IPS-20b (cell line): ENCODE results near the gene BCL2A1.
"Not testable (repeated sequence)": the region's sequence is repeated elsewhere in the genome, so short reads cannot be mapped to it uniquely, and the experiment has no call there.

Experiments
- H3K27ac ChIP-seq: one replicate; pipeline ENCODE4 v1.5.1; 2013; ENCODE audit warnings: low read length
- H3K27me3 ChIP-seq: 2 replicates; pipeline ENCODE4 v1.6.1; 2013; ENCODE audit warnings: mild to moderate bottlenecking, low read length, inconsistent platforms; ENCODE audit not compliant: insufficient read depth
- H3K36me3 ChIP-seq: 2 replicates; pipeline ENCODE4 v1.6.1; 2013; ENCODE audit warnings: low read depth, mild to moderate bottlenecking, inconsistent platforms, low read length, moderate library complexity; ENCODE audit not compliant: insufficient read depth
- H3K4me1 ChIP-seq: 2 replicates; pipeline ENCODE4 v1.6.1; 2013; ENCODE audit warnings: mild to moderate bottlenecking, control low read depth, inconsistent platforms, low read length, moderate library complexity; ENCODE audit not compliant: insufficient read depth
- H3K4me3 ChIP-seq: 2 replicates; pipeline ENCODE4 v1.5.1; 2013; ENCODE audit warnings: mild to moderate bottlenecking, low read length, inconsistent platforms
- H3K9ac ChIP-seq: 2 replicates; pipeline ENCODE4 v1.6.1; 2013; ENCODE audit warnings: low read depth, mild to moderate bottlenecking, inconsistent platforms, low read length, moderate library complexity
- H3K9me3 ChIP-seq: 2 replicates; pipeline ENCODE4 v1.6.1; 2013; ENCODE audit warnings: mild to moderate bottlenecking, low read depth, low read length, inconsistent platforms; ENCODE audit not compliant: insufficient read depth

BCL2A1 gene

GRCh38 chr15:79933231-79933630 is 37.8 kb downstream of the BCL2A1 start:
- no peaks in the 10 kb centered on the region; the same call in 1 of the 2 replicates for H3K27me3 ChIP-seq
- H3K4me1 ChIP-seq: no peaks in the 10 kb centered on the region
- no peaks in the 10 kb centered on the region for H3K9me3 ChIP-seq
- no peak overlapping the region for H3K9ac ChIP-seq
- no peaks in the 10 kb centered on the region for H3K36me3 ChIP-seq
- no peak overlapping the region for H3K27ac ChIP-seq
- no peak overlapping the region for H3K4me3 ChIP-seq

DNA sequence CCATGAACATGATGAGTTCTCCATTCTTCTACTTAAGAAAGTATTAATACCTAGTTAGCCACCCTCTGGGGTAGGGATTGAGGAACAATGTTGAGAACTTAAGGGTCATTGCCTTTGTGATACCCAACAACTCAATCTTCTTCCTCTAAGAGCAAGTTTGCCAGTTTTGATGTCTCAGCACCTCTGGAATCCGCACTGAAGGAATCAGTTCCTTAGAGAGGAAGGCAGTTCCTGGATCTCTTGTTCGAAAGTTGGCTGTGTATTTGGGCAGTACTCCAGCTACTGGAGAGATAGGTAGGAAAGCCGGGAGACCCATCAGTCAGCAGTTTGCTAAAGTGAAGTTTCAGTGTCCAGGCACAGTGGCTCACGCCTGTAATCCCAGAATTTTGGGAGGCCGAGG is 38.5 kb downstream of the BCL2A1 start:
- no peak overlapping the region for H3K27ac ChIP-seq
- H3K4me1 ChIP-seq: no peaks in the 10 kb centered on the region
- H3K9me3 ChIP-seq: no peaks in the 10 kb centered on the region
- H3K27me3 ChIP-seq: no peaks in the 10 kb centered on the region; the same call in 1 of the 2 replicates
- H3K36me3 ChIP-seq: no peaks in the 10 kb centered on the region
- H3K4me3 ChIP-seq: no peak overlapping the region
- H3K9ac ChIP-seq: no peak overlapping the region

DNA sequence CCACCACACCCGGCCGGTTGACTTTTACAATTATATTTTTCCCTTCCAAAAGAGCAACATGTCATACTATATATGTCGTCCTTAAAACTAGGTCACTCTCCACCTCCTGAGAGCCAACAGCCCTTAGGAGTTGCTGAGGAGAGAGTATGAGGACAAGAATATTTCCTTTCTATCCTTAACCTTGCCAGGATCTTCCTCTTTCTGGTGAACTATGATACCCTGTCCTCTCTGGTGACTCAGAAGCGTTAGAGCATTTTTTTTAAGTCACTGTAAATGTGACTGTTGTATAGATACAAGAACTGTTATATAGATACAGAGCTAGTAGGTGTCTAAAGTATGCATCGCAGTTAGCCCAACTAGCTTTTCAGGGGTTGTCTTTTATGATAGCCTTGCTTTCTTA is 40.5 kb downstream of the BCL2A1 start:
- H3K4me3 ChIP-seq: no peak overlapping the region
- H3K9ac ChIP-seq: no peak overlapping the region
- no peaks in the 10 kb centered on the region for H3K9me3 ChIP-seq
- H3K36me3 ChIP-seq: no peaks in the 10 kb centered on the region
- H3K4me1 ChIP-seq: no peaks in the 10 kb centered on the region
- no peak overlapping the region for H3K27ac ChIP-seq
- H3K27me3 ChIP-seq: no peaks in the 10 kb centered on the region; the same call in 1 of the 2 replicates

DNA sequence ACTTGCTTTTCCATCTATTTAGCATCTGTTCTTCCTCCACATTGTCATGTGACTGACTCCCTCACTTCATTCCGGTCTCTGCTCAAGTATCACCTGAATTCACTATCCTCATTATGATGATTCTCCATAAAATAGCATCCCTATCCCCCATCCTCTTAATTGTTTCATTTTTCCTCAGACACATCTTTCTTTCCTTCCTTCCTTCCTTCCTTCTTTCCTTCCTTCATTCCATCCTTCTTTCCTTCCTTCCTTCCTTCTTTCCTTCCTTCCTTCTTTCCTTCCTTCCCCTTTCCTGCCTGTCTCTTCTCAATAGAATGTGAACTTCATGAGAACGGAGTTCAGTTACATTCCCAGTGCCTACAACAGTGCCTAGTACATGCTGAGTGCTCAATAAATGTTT is 41.6 kb downstream of the BCL2A1 start:
- no peak overlapping the region for H3K9ac ChIP-seq
- no peaks in the 10 kb centered on the region for H3K9me3 ChIP-seq
- H3K4me1 ChIP-seq: no peaks in the 10 kb centered on the region
- no peaks in the 10 kb centered on the region; the same call in 1 of the 2 replicates for H3K27me3 ChIP-seq
- no peak overlapping the region for H3K4me3 ChIP-seq
- no peaks in the 10 kb centered on the region for H3K36me3 ChIP-seq
- H3K27ac ChIP-seq: no peak overlapping the region

DNA sequence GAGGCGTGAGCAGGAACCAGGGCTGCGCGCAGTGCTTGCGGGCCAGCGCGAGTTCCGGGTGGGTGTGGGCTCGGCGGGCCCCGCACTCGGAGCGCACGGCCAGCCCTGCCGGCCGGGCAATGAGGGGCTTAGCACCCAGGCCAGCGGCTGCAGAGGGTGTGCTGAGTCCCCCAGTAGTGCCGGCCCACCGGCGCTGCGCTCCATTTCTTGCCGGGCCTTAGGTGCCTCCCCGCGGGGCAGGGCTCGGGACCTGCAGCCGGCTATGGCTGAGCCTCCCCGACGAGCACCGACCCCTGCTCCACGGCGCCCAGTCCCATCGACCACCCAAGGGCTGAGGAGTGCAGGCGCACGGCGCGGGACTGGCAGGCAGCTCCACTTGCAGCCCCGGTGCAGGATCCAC is 44.9 kb downstream of the BCL2A1 start:
- not testable (repeated sequence) for H3K36me3 ChIP-seq, H3K9me3 ChIP-seq, H3K4me3 ChIP-seq, H3K27me3 ChIP-seq, H3K27ac ChIP-seq, H3K9ac ChIP-seq, H3K4me1 ChIP-seq

GRCh38 chr15:79924379-79924778 is 46.6 kb downstream of the BCL2A1 start:
- no peak overlapping the region for H3K27ac ChIP-seq
- peak overlapping the region; percentile 95 for H3K4me3 ChIP-seq

DNA sequence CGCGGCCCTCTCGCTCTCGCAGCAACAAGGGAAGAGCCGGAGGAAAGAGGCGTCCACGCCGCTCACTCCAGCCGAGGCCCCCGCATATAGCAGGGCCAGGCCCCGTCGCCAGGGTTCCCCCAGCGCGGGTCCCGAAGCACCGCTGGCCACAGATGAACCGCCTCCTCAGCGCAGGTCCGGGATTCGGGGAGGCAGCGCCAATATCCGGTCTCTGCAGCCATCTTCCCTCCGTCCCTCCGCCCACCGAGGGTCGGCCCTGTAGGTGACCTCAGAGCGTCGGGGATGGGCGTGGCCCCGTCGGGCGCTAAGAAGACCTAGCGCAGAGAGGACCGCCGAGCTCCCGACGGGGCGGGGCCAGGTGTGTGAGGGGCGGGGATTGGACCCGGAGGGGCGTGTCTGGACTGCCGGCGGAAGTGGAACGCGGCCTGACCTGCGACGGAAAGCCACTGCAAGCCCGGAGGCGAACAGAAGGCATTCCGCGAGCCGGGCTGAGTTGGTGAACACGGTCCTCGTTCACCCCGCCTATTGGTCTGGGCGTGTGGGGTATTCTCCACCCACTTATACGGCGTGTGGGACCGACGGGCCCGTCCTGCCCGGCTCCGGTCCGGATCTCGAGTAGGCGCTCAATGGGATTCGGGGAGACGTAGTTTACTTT is 47.4 kb downstream of the BCL2A1 start:
- H3K4me3 ChIP-seq: peak overlapping the region; percentile 95
- peak overlapping the region; percentile 69 for H3K27ac ChIP-seq
- H3K36me3 ChIP-seq: peaks cover 30% of the 10 kb centered on the region
- no peaks in the 10 kb centered on the region for H3K4me1 ChIP-seq
- peak overlapping the region; percentile 96 for H3K9ac ChIP-seq
- H3K9me3 ChIP-seq: peaks cover 30% of the 10 kb centered on the region
- no peaks in the 10 kb centered on the region for H3K27me3 ChIP-seq

More at GRCh38 chr15:79924379-79924778, 46.6 kb downstream of the BCL2A1 start:
- Histone ChIP-seq H3K9me3 (peaks cover 23% of the 10 kb centered on the region), H3K9ac (peak overlapping the region; percentile 96; the same call in 1 of the 2 replicates), H3K4me1 (no peaks in the 10 kb centered on the region), H3K36me3 (peaks cover 23% of the 10 kb centered on the region), H3K27me3 (no peaks in the 10 kb centered on the region)

GRCh38 chr15:79923079-79923514 is 47.9 kb downstream of the BCL2A1 start:
- H3K27me3 ChIP-seq: no peaks in the 10 kb centered on the region
- H3K4me1 ChIP-seq: no peaks in the 10 kb centered on the region
- H3K9me3 ChIP-seq: peaks cover 35% of the 10 kb centered on the region
- peak overlapping the region; percentile 96 for H3K9ac ChIP-seq
- H3K27ac ChIP-seq: peak overlapping the region; percentile 69
- H3K36me3 ChIP-seq: peaks cover 30% of the 10 kb centered on the region
- H3K4me3 ChIP-seq: peak overlapping the region; percentile 95

- no peaks in the 10 kb centered on the region for H3K4me1 ChIP-seq
- no peak overlapping the region for H3K27ac ChIP-seq
- H3K4me3 ChIP-seq: peak overlapping the region; percentile 95
- H3K9ac ChIP-seq: peak overlapping the region; percentile 96
- H3K36me3 ChIP-seq: peaks cover 34% of the 10 kb centered on the region
- H3K9me3 ChIP-seq: peaks cover 40% of the 10 kb centered on the region
- H3K27me3 ChIP-seq: no peaks in the 10 kb centered on the region
These were observed 48.4 kb downstream of the BCL2A1 start for GRCh38 chr15:79922512-79923078.

- Histone ChIP-seq H3K27ac (no peak overlapping the region), H3K9me3 (peaks cover 67% of the 10 kb centered on the region), H3K4me1 (no peaks in the 10 kb centered on the region), H3K9ac (no peak overlapping the region), H3K27me3 (no peaks in the 10 kb centered on the region), H3K4me3 (no peak overlapping the region), H3K36me3 (peaks cover 52% of the 10 kb centered on the region)
These were observed 51.1 kb downstream of the BCL2A1 start for GRCh38 chr15:79919749-79920511.

DNA sequence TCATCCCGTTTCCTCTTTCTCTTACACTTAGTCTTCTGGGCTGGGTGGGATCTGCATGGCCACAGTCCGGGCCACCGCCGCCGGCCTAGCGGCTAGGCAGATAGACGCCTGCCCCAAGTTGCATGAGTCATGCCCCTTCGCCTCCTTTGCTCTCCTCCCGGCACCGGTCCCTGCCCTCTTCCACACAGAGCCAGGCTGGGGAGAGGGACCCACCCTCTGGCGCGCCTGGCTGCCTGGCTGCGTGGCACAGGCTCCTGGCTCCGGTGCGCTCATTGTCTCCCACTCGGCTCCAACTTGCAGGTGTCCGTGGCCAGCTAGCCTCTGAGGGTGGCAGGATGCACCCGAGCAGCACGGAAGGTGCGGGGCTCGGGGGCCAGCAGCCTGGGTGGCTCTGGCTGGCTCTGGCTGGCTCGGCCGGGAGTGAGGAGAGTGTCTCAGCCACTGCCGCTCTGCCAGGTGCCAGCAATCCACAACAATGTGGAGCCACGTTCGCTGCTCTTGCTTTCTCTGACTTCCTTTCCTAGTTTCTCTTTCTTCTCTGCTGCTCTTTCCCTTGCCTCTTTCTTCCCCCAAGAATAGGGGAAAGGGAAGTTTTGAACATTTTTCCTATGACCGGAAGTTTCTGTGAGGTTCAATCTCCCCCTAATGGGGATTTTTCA is 51.8 kb downstream of the BCL2A1 start:
- H3K9ac ChIP-seq: no peak overlapping the region
- H3K27ac ChIP-seq: no peak overlapping the region
- H3K27me3 ChIP-seq: no peaks in the 10 kb centered on the region
- peaks cover 59% of the 10 kb centered on the region for H3K36me3 ChIP-seq
- H3K4me3 ChIP-seq: no peak overlapping the region
- H3K9me3 ChIP-seq: peaks cover 74% of the 10 kb centered on the region
- H3K4me1 ChIP-seq: no peaks in the 10 kb centered on the region
